WTC11 (cell line): ENCODE results near the gene EIF4E. TPM values are rescaled to one million over a fixed set of nuclear protein-coding genes. Genes with fewer than 3 reads are reported as not detected.
A peak's percentile ranks its signal among the peaks of the same experiment; 100 is the strongest.

Experiments used
- AFF4 ChIP-seq: sonication (generic); formaldehyde crosslinking; IDR thresholded peaks from 2 replicates; pipeline ENCODE4 v1.8.1; 2023; ENCODE audit warnings: mild to moderate bottlenecking, missing genetic modification reagents, borderline replicate concordance
- AR ChIP-seq: fragments of 250-450 bp; sonication (Bioruptor Pico); IDR thresholded peaks from 2 replicates; pipeline ENCODE4 v1.9.0; 2021; ENCODE audit warnings: mild to moderate bottlenecking
- ARID4B ChIP-seq: sonication (generic); formaldehyde crosslinking; IDR thresholded peaks from 2 replicates; pipeline ENCODE4 v1.8.0; 2023; ENCODE audit warnings: missing genetic modification reagents, mild to moderate bottlenecking, borderline replicate concordance
- CREB1 ChIP-seq: sonication (generic); formaldehyde crosslinking; IDR thresholded peaks from 2 replicates; pipeline ENCODE4 v1.8.0; 2023; ENCODE audit warnings: mild to moderate bottlenecking, missing genetic modification reagents
- E2F5 ChIP-seq: sonication (generic); formaldehyde crosslinking; IDR thresholded peaks from 2 replicates; pipeline ENCODE4 v1.8.1; 2022; ENCODE audit warnings: mild to moderate bottlenecking, moderate library complexity, missing genetic modification reagents
- EMX1 ChIP-seq: fragments of 250-450 bp; sonication (Bioruptor Pico); IDR thresholded peaks from 2 replicates; pipeline ENCODE4 v1.8.0; 2021; ENCODE audit warnings: mild to moderate bottlenecking
- FOXJ3 ChIP-seq: sonication (generic); formaldehyde crosslinking; IDR thresholded peaks from 2 replicates; pipeline ENCODE4 v1.9.0; 2021; ENCODE audit warnings: missing genetic modification reagents, mild to moderate bottlenecking, borderline replicate concordance
- FOXP1 ChIP-seq: sonication (generic); formaldehyde crosslinking; IDR thresholded peaks from 2 replicates; pipeline ENCODE4 v1.8.0; 2022; ENCODE audit warnings: missing genetic modification reagents, mild to moderate bottlenecking, moderate library complexity, borderline replicate concordance
- FOXP4 ChIP-seq: sonication (generic); formaldehyde crosslinking; IDR thresholded peaks from 2 replicates; pipeline ENCODE4 v1.8.0; 2022; ENCODE audit warnings: mild to moderate bottlenecking, missing genetic modification reagents
- GABPB1 ChIP-seq: sonication (generic); formaldehyde crosslinking; IDR thresholded peaks from 2 replicates; pipeline ENCODE4 v1.8.1; 2023; ENCODE audit warnings: mild to moderate bottlenecking, missing genetic modification reagents
- GTF2I ChIP-seq: fragments of 250-450 bp; sonication (Bioruptor Pico); conservative IDR thresholded peaks from 2 replicates; pipeline ENCODE4 v1.4.0; 2021; ENCODE audit warnings: mild to moderate bottlenecking
- HMGXB4 ChIP-seq: sonication (generic); formaldehyde crosslinking; IDR thresholded peaks from 2 replicates; pipeline ENCODE4 v1.8.1; 2023; ENCODE audit warnings: mild to moderate bottlenecking, moderate library complexity, missing genetic modification reagents
- IRF1 ChIP-seq: sonication (generic); formaldehyde crosslinking; IDR thresholded peaks from 2 replicates; pipeline ENCODE4 v1.8.0; 2023; ENCODE audit warnings: missing genetic modification reagents
- KAT7 ChIP-seq: sonication (generic); formaldehyde crosslinking; IDR thresholded peaks from 2 replicates; pipeline ENCODE4 v1.8.1; 2023; ENCODE audit warnings: missing genetic modification reagents, mild to moderate bottlenecking, borderline replicate concordance
- MXD4 ChIP-seq: fragments of 250-450 bp; sonication (Bioruptor Pico); IDR thresholded peaks from 2 replicates; pipeline ENCODE4 v1.8.0; 2021; ENCODE audit warnings: mild to moderate bottlenecking, moderate library complexity, borderline replicate concordance
- NR2C2 ChIP-seq: sonication (generic); formaldehyde crosslinking; IDR thresholded peaks from 2 replicates; pipeline ENCODE4 v1.8.0; 2022; ENCODE audit warnings: mild to moderate bottlenecking, missing genetic modification reagents
- RORB ChIP-seq: fragments of 250-450 bp; sonication (Bioruptor Pico); IDR thresholded peaks from 2 replicates; pipeline ENCODE4 v1.9.0; 2021; ENCODE audit warnings: mild to moderate bottlenecking
- SMAD4 ChIP-seq: sonication (generic); formaldehyde crosslinking; IDR thresholded peaks from 2 replicates; pipeline ENCODE4 v1.8.0; 2022; ENCODE audit warnings: mild to moderate bottlenecking, missing genetic modification reagents
- SOX15 ChIP-seq: fragments of 250-450 bp; sonication (Bioruptor Pico); IDR thresholded peaks from 2 replicates; pipeline ENCODE4 v1.9.0; 2021; ENCODE audit warnings: mild to moderate bottlenecking
- ZNF121 ChIP-seq: sonication (generic); formaldehyde crosslinking; IDR thresholded peaks from 2 replicates; pipeline ENCODE4 v1.8.0; 2023; ENCODE audit warnings: missing genetic modification reagents
- ZNF219 ChIP-seq: sonication (generic); formaldehyde crosslinking; IDR thresholded peaks from 2 replicates; pipeline ENCODE4 v1.8.0; 2023; ENCODE audit warnings: missing genetic modification reagents, mild to moderate bottlenecking, borderline replicate concordance
- ZNF416 ChIP-seq: fragments of 250-450 bp; sonication (Bioruptor Pico); IDR thresholded peaks from 2 replicates; pipeline ENCODE4 v1.9.0; 2021; ENCODE audit warnings: mild to moderate bottlenecking, inconsistent platforms
- total RNA-seq: library from RNA; stranded (reverse); gene quantifications from 3 replicates; pipeline ENCODE4 v1.2.3, GENCODE V29; 2021

Gene EIF4E
- total RNA-seq, 1 experiment from 2014 or later: 174 TPM

GRCh38 chr4:98928505-98929340 is at the start of gene EIF4E (continued):
- TF ChIP-seq E2F5 (CRISPR knock-in tag) (no peak), FOXJ3 (no peak), RORB (CRISPR knock-in tag) (no peak), EMX1 (no peak), AFF4 (CRISPR knock-in tag) (no peak), AR (CRISPR knock-in tag) (no peak), ZNF416 (CRISPR knock-in tag) (no peak), CREB1 (CRISPR knock-in tag) (no peak), GABPB1 (CRISPR knock-in tag) (no peak; the same call in none of the 2 replicates), FOXP1 (CRISPR knock-in tag) (no peak), IRF1 (CRISPR knock-in tag) (no peak), MXD4 (CRISPR knock-in tag) (no peak), ARID4B (CRISPR knock-in tag) (peak; percentile 59; the same call in 1 of the 2 replicates), ZNF121 (CRISPR knock-in tag) (no peak), ZNF219 (peak; percentile 82; the same call in 1 of the 2 replicates), SOX15 (CRISPR knock-in tag) (no peak), NR2C2 (no peak), GTF2I (no peak), SMAD4 (CRISPR knock-in tag) (peak; percentile 63; the same call in 1 of the 2 replicates), FOXP4 (0 out of 2 replicates have a peak, but pooled peaks have one; percentile 63), KAT7 (peak; percentile 95; the same call in 1 of the 2 replicates), HMGXB4 (CRISPR knock-in tag) (peak; percentile 76; the same call in 1 of the 2 replicates)
